Vagina (tissue), 2 donors: ENCODE data around the gene ARSH. TPM values are rescaled to one million over a fixed set of nuclear protein-coding genes. Genes with fewer than 3 reads are reported as not detected.

Source experiments
- DNase-seq, 2 donors: peaks; one replicate each; pipeline ENCODE4 v3.0.0-alpha.2; 2017; ENCODE audit errors: extremely low spot score in 2 of 2
- H3K27ac ChIP-seq: fragments of 200-600 bp; sonication (generic); one replicate; pipeline ENCODE4 v1.5.1; 2019
- H3K27me3 ChIP-seq: fragments of 200-600 bp; sonication (generic); one replicate; pipeline ENCODE4 v1.5.1; 2019
- H3K36me3 ChIP-seq, 2 donors: fragments of 200-600 bp; sonication (generic); one replicate each; pipeline ENCODE4 v1.5.1; 2017 to 2019
- H3K4me1 ChIP-seq: fragments of 200-600 bp; sonication (generic); one replicate; pipeline ENCODE4 v1.5.1; 2019
- H3K4me3 ChIP-seq, 2 donors: fragments of 200-600 bp; sonication (generic); 1 replicate in 1 of 2; 2 replicates in 1 of 2; pipeline ENCODE4 v1.5.1; 2016 to 2019
- H3K9me3 ChIP-seq: fragments of 200-600 bp; sonication (generic); one replicate; pipeline ENCODE4 v1.5.1; 2019
- POLR2A ChIP-seq, 2 donors: fragments of 450-650 bp; IDR thresholded peaks; one replicate each; pipeline ENCODE4 v1.6.1; 2017; ENCODE audit warnings: antibody characterized with exemption in 2 of 2, mild to moderate bottlenecking in 2 of 2, moderate library complexity in 2 of 2
- POLR2AphosphoS5 ChIP-seq, 2 donors: sonication (generic); formaldehyde crosslinking; IDR thresholded peaks; one replicate each; pipeline ENCODE4 v1.9.0; 2017; ENCODE audit warnings: antibody characterized with exemption in 2 of 2, mild to moderate bottlenecking in 2 of 2, low read depth in 1 of 2; ENCODE audit not compliant: insufficient read depth in 1 of 2
- intact Hi-C: fragments of 100-400 bp; cut with DNase I; formaldehyde crosslinking; loops from one replicate; pipeline ENCODE4 v1.15.1; 2023
- total RNA-seq: library from RNA; depleted of rRNA; stranded (reverse); fragments of >200 nt; gene quantifications from one replicate; pipeline ENCODE4 v1.2.3, GENCODE V29; 2016
- TF ChIP-seq, protein P1 (sequence below), 3 experiments: fragments of 450-650 bp in 2 of 3; fragments of 200-600 bp in 1 of 3; sonication (generic) in 1 of 3; IDR thresholded peaks; one replicate each; pipeline ENCODE4 v1.5.1; 2017 to 2019; ENCODE audit warnings: antibody characterized with exemption in 3 of 3, mild to moderate bottlenecking in 2 of 3, moderate library complexity in 2 of 3

ARSH gene
- total RNA-seq, 1 donor from 2014 or later = not detected

DNA sequence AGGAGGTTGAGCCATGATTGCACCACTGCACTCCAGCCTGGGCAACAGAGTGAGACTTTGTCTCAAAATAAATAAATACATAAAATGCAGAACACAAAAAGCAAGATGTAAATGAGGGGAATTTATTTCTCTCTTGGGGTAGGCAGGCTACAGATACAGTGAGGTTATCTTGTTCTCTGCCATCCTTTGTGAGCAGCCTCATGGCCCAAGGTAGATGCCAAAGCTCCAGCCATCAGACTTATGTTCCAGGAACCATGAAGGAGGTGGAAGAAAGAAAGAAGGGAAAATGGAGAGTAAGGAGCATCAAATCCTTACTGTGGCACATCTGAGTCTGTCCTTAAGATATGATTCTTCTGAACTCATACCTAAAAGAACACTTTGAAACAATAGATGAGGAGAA is 11.1 kb downstream of the ARSH start:
- Histone ChIP-seq H3K4me3 (no peak overlapping the region), H3K27ac (no peak overlapping the region), H3K27me3 (no peaks in the 10 kb centered on the region), H3K4me1 (no peaks in the 10 kb centered on the region), H3K9me3 (no peaks in the 10 kb centered on the region), H3K36me3 (no peaks in the 10 kb centered on the region)
- DNase-seq = no peak
- intact Hi-C loops = no loop called here
- no peak for TF ChIP-seq POLR2A (IDR thresholded peaks at IDR 0.05)
- no peak for TF ChIP-seq POLR2AphosphoS5 (IDR thresholded peaks at IDR 0.05; ENCODE audit: insufficient read depth in 1 of 2, low read depth in 1 of 2)
- TF ChIP-seq, protein P1, sequence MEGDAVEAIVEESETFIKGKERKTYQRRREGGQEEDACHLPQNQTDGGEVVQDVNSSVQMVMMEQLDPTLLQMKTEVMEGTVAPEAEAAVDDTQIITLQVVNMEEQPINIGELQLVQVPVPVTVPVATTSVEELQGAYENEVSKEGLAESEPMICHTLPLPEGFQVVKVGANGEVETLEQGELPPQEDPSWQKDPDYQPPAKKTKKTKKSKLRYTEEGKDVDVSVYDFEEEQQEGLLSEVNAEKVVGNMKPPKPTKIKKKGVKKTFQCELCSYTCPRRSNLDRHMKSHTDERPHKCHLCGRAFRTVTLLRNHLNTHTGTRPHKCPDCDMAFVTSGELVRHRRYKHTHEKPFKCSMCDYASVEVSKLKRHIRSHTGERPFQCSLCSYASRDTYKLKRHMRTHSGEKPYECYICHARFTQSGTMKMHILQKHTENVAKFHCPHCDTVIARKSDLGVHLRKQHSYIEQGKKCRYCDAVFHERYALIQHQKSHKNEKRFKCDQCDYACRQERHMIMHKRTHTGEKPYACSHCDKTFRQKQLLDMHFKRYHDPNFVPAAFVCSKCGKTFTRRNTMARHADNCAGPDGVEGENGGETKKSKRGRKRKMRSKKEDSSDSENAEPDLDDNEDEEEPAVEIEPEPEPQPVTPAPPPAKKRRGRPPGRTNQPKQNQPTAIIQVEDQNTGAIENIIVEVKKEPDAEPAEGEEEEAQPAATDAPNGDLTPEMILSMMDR (IDR thresholded peaks at IDR 0.05) = no peak

DNA sequence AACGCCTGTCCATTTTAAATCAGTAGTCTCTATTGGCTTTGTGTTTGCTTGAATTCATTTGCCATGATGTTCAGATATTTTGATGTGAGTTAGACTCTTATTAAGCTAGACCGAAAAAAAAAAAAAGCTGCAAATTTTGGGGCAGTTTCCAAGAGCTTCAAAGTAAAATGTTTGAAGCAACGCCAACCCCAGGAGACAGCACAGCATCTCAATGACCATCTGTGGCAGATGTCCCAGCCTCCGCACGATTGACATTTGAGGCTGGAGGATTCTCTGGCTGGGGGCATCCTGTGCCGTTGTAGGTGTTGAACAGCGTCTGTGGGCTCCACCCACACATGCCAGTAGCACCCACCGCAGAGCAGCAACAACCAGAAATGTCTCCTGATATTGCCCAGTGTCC is 17.8 kb downstream of the ARSH start:
- Histone ChIP-seq H3K4me1 (no peaks in the 10 kb centered on the region), H3K27ac (no peak overlapping the region), H3K36me3 (no peaks in the 10 kb centered on the region), H3K9me3 (no peaks in the 10 kb centered on the region), H3K27me3 (no peaks in the 10 kb centered on the region), H3K4me3 (no peak overlapping the region)
- DNase-seq = no peak
- intact Hi-C loops = no loop called here
- TF ChIP-seq POLR2A (IDR thresholded peaks at IDR 0.05) (no peak), POLR2AphosphoS5 (IDR thresholded peaks at IDR 0.05; ENCODE audit: insufficient read depth in 1 of 2, low read depth in 1 of 2) (no peak)
- TF ChIP-seq, protein P1 (IDR thresholded peaks at IDR 0.05) = no peak

DNA sequence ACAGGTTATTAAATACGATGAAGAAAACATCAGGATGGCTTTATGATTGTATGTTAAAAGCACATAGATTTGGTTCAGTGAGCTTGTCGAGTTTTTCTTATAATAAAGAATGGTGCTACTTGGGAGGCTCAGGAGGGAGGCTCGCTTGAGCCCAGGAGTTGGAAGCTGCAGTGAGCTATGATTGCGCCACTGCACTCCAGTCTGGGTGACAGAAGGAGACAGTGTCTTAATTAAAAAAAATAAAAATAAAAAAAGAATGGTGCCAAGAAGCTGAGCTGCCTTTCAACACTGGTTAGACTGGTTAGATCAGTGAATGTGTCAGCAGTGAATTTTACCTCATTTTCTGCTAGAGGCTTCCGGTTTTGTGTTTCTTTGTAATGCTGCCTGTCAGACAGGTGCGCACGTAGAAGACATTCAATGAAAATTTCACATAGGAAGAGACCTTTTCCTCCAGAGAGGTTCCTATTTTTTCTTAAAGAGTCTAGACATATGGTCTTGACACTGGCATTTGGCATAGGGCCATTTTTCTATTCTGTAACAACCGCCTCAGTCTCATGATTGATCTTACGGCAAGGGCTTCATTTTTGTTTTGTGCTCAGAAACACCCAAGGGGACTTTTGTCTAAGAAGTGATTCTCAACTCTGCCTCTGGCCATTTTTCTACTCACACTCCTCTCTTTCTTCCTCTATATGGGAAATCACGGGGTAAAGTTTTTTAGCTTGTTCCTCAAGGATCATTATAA is 19.9 kb downstream of the ARSH start:
- no peak overlapping the region for H3K27ac ChIP-seq
- H3K36me3 ChIP-seq = no peaks in the 10 kb centered on the region
- H3K4me3 ChIP-seq = no peak overlapping the region
- intact Hi-C loops = no loop called here
- no peaks in the 10 kb centered on the region for H3K9me3 ChIP-seq
- no peaks in the 10 kb centered on the region for H3K27me3 ChIP-seq
- no peak for DNase-seq
- no peaks in the 10 kb centered on the region for H3K4me1 ChIP-seq
- TF ChIP-seq, protein P1 (IDR thresholded peaks at IDR 0.05) = no peak
- TF ChIP-seq POLR2AphosphoS5 (IDR thresholded peaks at IDR 0.05; ENCODE audit: insufficient read depth in 1 of 2, low read depth in 1 of 2) = peak in 1 of 2 donors; percentile 73

DNA sequence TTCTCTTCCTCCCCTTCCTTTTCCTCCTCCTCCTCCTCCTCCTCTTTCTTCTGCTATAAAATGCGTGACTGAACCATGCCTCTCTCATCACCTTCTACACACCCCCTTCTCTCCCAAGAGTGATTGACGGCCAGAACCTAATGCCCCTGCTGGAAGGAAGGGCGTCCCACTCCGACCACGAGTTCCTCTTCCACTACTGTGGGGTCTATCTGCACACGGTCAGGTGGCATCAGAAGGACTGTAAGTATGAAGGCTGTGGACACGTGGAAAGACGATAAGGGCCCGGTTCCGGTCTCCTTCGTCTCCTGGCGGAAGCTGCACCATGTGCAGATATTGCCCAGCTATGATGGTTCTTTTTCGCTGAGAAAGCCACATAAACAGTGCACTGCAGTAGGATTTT is 22.8 kb downstream of the ARSH start:
- no peak overlapping the region for H3K4me3 ChIP-seq

DNA sequence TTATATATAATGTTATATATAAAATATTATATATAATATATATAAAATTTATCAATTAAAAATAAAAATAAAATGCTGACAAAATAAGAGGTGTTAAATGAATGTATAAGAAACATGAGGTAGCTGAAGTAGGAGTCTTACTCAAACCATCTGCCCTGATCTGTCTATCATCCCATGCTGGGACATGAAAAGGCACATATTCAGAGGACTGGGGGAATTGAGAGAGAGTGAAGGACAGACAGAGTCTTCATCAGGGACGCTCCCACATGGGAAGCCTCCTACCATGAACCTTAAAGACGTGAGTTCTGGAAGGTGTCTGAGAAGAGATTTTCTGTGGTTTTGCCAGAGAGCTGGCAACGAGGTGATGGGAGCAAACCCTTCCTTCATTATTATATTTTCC is 30.9 kb downstream of the ARSH start:
- no peak overlapping the region for H3K27ac ChIP-seq

More for the DNA sequence above, 22.8 kb downstream of the ARSH start:
- intact Hi-C loops = no loop called here
- Histone ChIP-seq H3K36me3 (no peaks in the 10 kb centered on the region), H3K4me1 (no peaks in the 10 kb centered on the region), H3K27me3 (no peaks in the 10 kb centered on the region), H3K9me3 (no peaks in the 10 kb centered on the region), H3K27ac (no peak overlapping the region)
- TF ChIP-seq POLR2A (IDR thresholded peaks at IDR 0.05) = no peak
- no peak for DNase-seq

More for the DNA sequence above, 30.9 kb downstream of the ARSH start:
- no peaks in the 10 kb centered on the region for H3K4me1 ChIP-seq
- H3K9me3 ChIP-seq = no peaks in the 10 kb centered on the region
- DNase-seq = no peak
- intact Hi-C loops = no loop called here
- no peak for TF ChIP-seq POLR2AphosphoS5 (IDR thresholded peaks at IDR 0.05; ENCODE audit: insufficient read depth in 1 of 2, low read depth in 1 of 2)
- TF ChIP-seq, protein P1 (IDR thresholded peaks at IDR 0.05) = no peak
- TF ChIP-seq POLR2A (IDR thresholded peaks at IDR 0.05) = no peak
- no peaks in the 10 kb centered on the region for H3K36me3 ChIP-seq
- no peak overlapping the region for H3K4me3 ChIP-seq
- no peaks in the 10 kb centered on the region for H3K27me3 ChIP-seq
